ENCODE results near the gene REXO1.

DNA sequence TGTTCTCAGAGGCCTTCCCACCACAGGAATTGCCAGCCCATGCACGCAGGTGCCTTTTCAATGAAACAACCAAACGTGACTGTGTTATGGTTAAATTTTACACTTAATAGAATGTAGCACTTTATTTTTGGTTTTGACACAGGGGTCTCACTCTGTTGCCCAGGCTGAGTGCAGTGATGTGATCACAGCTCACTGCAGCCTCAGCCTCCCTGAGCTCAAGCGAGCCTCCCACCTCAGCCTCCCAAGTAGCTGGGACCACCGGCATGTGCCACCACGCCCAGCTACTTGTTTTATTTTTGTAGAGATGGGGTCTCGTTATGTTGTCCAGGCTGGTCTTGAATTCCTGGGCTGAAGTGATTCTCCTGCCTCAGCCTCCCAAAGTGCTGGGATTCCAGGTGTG, 43.4 kb downstream of the REXO1 start:
- no peak for TF ChIP-seq CTCF (IDR thresholded peaks at IDR 0.05)
- no peak for TF ChIP-seq POLR2AphosphoS5 (IDR thresholded peaks at IDR 0.05)
- no peak for TF ChIP-seq POLR2A (IDR thresholded peaks at IDR 0.05; ENCODE audit: low read depth)
- no peak for TF ChIP-seq EP300 (IDR thresholded peaks at IDR 0.05)
